IPS-11a (cell line): ENCODE results near the gene UBE2H.
"Not testable (repeated sequence)": the region's sequence is repeated elsewhere in the genome, so short reads cannot be mapped to it uniquely, and the experiment has no call there.

ENCODE experiments used
- H3K4me3 ChIP-seq: one replicate; pipeline ENCODE4 v1.5.1; 2013; ENCODE audit warnings: low read depth, low read length, control low read depth

Gene UBE2H

DNA sequence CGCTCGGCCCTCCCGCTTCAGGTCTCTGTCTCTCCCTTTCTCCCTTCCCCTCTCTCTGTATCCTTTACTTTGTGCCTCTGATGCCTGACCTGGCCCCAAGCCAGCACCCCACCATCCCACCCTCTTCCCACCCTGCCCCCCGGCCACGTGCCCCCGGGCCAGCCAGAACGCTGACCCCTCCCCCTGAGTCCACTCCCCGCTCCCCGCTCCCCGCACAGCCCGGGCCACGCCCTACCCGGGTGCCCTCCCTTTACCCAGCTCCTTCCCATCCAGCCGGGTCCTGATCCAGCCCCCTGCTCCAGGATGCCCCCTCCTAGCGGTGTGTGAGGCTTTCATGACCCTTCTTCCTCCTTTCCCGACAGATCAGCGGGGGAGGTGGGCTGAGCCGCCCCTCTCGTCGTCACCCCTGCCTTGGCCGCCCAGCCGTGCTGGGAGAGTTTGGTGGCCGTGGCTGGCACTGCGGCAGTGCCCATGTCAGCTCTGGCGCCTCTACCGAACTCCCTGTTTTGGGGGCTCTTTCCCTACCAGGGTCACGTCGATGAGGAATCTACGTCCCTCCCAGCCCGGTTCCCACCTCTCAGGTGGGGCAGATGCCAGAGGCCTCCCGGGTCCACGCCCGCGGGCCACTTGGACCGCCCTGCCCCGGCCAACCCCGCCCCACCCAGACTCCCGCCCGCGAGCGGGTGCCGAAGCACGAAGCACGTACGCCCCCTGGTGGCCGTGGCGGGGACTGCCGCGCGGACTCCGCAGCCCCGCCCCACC, 127.4 kb downstream of the UBE2H start:
- peak overlapping the region; percentile 79 for H3K4me3 ChIP-seq

DNA sequence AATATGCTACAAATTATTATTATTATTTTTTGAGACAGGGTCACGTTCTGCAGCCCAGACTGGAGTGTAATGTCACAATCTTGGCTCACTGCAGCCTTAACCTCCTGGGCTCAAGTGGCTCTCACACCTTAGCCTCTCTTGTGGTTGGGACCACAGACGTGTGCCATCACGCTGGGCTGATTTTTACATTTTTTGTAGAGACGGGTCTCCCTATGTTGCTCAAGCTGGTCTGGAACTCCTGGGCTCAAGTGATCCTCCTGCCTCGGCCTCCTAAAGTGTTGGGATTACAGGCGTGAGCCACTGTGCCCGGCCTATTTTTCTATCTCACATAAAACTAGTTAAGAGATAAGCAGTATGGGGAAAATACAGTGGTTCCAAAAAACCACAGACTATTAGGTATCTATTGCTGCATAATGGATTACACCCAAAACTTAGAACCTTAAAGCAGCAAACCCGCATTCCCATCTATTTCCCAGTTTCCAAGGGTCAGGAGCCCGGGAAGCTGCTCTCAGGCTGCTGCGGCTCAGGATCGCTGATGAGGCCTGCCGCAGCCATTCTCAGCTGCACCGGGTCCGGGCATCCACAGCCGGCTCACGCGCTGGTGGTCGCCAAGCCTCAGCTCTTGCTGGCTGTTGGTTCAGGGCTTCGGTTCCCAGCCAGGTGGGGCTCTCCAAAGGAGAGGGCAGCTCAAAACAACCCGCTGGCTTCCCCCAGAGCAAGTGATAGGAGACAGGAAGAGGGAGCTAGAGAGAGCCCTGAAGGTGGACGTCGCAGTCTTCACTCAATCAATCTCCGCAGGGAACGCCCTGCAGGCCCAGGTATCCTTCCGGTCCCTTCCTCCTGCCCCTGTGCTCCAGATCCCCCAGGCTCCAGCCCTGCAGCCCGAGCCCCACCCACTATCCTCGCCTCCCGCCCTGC, 128.2 kb downstream of the UBE2H start:
- peak overlapping the region; percentile 79 for H3K4me3 ChIP-seq

DNA sequence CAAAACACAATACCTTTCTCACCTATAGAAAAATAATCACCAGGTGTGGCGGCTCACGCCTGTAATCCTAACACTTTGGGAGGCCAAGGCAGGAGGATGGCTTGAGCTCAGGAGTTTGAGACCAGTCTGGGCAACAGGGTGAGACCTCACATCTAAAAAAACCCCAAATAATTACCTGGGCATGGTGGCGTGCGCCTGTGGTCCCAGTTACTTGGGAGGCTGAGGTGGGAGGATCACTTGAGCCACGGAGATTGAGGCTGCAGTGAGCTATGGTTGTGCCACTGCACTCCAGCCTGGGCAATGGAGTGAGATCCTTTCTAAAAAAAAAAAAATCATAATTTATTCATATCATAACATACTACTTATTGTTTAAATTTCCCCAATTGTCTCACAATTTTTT, 129.6 kb downstream of the UBE2H start:
- H3K4me3 ChIP-seq, result not testable (repeated sequence)

DNA sequence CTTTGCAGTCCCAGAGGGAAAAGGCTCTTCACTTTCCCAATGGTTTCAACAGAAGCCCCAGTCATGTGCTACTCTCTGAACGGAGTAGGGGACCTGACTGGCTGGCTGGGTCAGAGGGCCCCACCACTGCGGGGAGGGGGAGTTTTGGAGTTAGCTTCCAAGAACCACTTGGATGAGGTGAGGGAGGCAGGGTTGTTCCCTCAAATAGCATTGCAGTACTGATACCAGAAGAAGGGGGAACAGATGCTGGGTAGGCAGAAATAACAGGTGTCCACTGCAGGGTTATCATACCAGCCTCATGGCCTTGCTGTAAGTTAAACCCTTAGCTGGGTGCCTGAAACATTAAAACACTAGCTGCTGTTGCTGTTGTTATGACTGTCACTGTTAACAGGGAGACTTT, 131.3 kb downstream of the UBE2H start:
- no peak overlapping the region for H3K4me3 ChIP-seq

DNA sequence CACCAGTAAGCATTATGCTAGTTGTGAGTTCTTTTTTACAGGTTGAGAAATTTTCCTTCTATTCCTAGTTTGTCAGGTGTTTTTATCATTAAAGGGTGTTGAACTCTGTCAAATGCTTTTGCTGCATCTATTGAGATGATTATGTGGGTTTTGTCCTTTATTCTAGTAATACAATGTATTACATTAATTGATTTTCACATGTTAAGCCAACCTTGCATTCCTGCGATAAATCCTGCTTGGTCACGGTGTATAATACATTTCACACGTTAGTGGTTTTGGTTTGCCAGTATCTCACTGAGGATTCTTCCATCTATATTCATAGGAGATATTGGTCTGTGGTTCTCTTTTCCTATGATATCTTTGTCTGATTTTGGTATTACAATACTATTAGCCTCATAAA, 136.0 kb downstream of the UBE2H start:
- no peak overlapping the region for H3K4me3 ChIP-seq

DNA sequence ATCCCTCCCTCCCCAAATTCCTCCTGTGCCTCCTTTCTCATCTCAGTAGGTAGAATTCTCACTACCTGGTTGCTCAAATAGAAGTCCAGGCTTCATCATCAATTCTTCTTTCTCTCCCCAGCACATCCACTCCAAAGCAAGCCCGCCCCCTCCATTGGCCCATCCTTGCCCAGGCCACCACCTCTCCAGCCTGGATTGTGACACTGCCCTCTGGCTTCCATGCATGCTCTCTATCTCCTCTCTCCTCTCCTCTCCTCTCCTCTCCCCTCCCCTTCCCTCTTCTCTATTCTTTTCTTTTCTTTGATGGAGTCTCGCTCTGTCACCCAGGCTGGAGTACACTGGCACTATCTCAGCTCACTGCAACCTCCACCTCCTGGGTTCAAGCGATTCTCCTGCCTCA, 144.9 kb downstream of the UBE2H start:
- H3K4me3 ChIP-seq, result no peak overlapping the region

DNA sequence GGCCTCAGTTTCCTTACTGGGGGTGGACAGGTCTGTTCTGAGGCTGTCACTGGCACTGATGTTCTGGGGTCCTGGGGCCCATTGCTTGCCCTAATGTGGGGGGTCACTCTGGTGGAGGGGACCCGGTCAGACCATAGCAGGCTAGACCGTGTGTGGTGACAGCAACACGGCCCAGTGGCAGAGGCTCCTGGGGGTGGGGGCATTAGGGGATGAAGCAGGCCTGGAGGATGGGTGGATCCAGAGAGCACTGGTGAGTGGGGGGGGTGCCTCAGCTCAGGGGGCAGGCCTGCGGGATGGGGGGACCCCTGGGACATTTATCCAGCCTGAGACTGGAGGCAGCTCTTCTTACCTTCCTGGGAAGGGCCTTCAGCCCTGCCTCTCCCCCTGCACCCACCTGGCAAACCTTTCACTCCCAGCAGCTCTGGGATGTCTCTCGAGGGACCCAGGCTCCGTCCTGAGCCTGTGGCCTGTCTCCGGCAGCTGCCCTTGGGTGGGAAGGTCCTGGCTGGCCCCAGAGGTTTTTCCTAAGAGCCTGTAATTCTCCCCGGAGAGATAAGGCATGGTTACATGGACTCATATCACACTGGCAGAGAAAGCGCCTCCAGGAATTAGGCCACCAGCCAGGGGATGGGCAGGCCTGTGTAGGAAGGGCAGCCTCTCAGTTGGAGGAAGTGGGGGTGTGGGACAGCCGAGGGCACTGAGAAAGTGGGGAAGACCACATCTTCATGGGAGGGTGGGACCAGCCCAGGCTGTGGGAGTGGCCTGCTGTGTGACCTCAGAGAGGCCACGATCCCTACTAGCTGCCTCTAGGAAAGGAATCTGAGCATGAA, 147.7 kb downstream of the UBE2H start:
- H3K4me3 ChIP-seq, result no peak overlapping the region

DNA sequence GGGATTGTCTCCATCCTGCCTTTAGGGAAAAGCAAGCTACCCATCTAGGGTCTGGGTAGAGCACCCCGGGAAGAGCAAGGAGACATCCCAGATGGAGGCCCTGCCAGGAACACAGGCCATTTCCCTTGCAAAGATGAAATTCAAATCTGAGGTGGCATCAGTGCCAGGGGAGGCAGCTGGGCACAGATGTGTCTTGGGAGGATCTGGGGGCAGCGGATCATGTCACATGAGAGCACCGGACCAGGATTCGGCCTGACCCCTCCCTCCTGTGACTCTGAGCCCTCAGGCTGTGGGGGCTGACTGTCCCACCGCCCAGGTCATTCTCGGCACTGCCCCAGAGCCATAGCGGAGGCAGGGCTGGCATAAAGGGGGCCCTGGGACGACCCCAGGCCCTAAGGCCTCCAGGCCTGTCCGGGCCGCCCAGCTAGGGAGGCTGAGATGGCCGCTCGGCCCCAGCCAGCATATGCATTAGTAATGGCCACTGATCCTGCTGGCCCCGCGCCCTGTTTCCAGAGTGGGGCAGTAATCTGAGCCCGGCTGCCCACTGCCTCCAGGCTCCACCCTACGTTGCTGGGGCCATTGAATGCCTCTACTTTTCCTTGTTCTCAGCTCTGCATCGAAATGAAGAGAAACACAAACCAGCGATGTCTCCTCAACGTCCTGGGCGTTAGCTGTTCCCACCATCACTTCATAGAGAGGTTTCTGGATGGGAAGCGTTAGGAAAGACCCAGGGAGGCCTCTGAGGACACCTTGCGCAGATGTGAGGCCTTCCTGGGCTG, 148.5 kb downstream of the UBE2H start:
- no peak overlapping the region for H3K4me3 ChIP-seq

DNA sequence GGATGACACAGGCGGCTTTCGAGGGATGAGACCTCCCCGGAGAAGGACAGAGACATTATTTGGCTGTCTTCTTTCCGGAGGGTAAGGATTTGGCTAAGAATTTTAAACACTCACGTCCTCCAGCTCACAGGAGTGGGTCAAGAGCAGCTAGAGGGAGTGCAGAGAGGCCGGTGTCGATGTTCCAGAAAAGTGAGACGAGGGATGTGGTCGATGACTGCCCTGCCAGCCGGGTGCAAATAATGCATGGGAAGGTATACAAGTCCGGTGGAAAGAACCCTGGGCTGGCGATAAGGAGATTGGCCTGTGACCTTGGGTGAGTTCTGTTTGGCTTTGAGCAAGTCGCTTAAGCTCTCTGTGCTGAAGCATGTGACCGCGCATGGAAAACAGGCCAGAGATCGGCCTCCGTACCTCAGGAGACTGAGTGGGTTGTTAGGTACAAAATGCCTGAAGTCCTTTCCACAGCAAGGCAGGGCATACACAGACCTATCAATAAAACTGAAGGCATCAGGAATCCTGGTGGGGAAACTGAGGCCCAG, 149.1 kb downstream of the UBE2H start:
- no peak overlapping the region for H3K4me3 ChIP-seq

DNA sequence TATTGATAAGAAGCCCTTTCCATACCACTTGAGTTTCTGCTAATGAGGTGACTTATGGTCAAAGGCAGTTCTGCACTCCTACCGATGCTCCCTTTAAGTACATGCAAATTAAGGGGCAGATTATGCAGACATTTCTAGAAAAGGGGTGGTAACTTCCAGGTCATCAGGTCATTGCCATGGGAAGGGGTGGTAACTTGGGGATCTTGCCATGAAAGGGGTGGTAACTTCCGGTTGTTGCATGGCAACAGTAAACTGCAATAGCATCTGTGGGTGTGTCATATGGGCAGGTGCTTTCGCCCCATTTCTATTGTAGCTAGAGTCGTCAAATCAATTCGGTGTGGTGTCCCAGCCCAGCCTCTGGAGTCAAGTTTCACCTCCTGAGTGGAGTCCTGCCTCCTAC, 150.9 kb downstream of the UBE2H start:
- H3K4me3 ChIP-seq, result no peak overlapping the region

DNA sequence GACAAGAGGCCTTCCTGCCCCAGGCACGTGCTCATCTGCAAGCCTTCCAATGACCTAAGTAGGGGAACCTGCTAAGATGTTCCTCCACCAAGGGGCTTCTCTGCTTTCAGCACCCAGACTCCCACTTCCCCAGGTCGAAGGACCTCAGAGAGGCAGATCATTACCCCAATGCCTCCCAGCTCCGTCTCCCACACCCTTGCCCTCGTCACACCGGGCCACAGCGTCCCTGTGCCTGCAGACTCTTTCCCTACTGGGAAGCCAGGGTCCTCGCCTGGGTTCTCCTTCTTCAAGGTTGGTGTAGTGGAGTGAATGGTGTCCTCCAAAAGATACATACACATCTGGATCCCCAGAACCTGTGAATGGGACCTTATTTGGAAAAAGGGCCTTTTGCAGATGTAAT, 151.9 kb downstream of the UBE2H start:
- no peak overlapping the region for H3K4me3 ChIP-seq

DNA sequence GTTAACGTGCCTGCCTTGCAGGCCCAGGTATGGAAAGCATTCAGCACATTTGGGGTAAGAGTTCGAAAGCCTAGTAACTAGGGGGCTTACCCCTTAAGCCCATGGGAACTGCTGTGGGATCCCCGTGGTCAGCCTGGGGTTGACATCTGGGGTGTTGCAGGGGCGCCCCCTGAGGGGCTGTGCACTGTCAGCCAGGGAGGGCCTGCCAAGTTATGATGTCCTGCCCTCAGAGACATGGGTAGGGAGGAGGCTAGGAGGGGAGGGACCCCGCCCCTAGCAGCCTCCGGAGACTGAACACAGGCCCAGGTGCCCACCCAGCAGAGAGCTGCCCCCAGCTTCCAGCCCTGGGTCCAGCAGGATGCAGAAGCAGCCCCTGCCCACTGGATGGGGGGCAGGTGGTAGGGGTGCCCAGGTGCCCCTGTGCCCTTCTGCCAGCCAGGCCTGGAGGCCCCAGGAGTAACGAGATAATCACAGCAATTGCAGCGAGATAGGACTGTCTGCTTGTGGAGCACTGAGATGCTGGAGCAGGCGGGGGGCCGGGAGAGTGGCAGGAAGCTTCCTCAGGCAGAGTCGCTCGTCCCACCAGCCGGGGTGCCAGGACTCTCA, 153.3 kb downstream of the UBE2H start:
- no peak overlapping the region for H3K4me3 ChIP-seq

DNA sequence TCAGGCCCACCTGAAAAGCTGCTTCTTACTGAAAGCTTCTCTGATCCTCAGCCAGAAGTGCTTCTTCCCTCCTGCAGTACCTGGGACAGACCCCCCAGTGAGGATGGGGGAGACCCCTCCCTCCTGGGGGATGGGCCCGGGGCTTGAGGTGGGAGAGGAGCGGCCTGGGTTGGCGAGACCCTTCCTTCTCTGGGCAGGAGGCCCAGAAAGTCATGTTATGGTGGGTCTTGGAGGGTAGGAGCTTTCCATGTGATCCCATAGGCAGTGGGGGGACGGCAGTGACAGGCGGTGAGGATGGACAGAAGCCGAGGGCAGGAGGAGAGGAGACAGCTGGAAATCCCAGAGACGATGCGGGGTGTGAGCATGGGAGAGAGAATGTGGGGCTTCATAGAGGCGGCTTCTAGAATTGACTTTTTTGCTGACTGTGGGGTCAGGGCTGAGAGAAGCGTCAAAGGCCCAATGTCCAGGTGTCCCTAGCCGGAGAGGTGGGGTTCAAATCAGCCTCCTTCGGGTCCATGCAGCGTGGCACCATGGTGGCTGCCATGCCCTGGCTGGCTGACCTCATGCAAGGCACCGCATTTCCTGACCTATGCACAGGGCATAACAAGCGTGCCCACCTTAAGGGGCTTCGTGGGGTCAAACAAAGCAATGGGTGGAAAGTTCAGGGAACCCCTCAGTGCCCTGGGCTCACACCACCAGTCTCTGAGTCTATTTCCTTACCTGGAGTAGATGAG, 154.0 kb downstream of the UBE2H start:
- no peak overlapping the region for H3K4me3 ChIP-seq

DNA sequence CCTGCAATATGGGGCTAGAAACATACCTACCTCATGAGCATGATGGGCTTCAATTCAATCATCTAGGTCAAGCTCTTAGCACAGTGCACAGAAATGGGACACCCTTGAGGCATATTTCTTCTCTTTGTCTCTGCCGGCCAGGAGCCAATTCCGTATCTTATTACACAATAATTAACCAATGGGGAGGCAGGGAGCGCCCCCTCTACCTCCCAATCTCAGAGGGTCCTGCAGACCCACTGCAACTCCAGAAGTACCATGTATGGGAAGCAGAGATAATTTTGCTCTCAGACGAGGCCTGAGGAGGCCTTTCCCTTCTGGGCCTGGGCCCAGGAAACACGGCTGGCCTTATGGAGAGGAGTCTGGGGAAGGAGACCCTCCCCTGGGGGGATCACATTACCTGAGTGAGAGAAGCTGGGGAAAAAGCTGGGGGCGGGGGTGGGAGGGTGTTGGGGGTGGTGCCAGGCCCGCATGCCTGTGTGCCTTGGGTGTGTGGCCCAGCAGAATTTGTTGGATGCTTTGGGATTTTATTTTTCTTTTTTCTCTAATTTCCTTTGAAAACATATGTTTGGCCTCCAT, 155.5 kb downstream of the UBE2H start:
- H3K4me3 ChIP-seq, result no peak overlapping the region

DNA sequence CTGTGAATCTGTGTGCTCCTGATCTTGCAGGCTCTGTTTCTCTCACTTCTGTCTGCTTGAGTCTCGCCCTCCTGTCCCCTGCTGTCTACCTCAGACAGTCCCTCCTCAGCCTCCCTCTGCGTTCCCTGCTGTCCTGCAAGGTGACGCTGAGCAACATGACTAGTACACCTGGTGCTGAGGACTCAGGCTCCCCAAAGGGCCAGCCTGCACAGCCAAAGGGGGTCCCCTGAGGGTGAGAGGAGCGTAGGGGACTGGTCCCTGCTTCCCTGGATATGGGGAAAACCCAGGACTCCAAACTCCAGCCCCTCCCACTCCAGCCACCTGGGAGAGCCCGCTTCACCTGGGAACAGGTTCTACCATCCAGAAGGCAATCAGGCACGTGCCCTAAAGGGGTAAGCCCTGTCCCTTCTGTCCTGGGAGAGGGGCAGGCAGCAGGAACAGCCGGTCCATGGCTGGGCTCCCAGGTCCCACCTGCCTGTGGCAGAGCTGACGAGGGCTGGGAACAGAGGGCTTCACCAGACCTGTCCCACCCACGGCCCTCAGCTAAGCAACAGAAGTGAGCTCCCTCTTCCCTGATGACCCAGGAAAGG, 156.5 kb downstream of the UBE2H start:
- H3K4me3 ChIP-seq, result no peak overlapping the region

DNA sequence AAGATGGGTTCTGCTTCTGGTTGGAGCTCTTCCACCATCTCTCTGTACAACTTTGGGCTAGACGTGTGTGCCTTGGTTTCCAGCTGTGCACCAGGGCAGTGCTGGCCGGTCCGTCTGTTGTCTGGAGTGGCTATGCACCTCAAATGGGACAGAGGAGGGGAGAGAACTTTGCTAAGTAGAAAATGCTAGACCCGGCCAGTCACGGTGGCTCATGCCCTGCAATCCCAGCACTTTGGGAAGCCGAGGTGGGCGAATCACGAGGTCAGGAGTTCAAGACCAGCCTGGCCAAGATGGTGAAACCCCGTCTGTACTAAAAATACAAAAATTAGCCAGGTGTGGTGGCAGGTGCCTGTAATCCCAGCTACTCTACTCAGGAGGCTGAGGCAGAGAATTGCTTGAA, 158.3 kb downstream of the UBE2H start:
- not testable (repeated sequence) for H3K4me3 ChIP-seq

DNA sequence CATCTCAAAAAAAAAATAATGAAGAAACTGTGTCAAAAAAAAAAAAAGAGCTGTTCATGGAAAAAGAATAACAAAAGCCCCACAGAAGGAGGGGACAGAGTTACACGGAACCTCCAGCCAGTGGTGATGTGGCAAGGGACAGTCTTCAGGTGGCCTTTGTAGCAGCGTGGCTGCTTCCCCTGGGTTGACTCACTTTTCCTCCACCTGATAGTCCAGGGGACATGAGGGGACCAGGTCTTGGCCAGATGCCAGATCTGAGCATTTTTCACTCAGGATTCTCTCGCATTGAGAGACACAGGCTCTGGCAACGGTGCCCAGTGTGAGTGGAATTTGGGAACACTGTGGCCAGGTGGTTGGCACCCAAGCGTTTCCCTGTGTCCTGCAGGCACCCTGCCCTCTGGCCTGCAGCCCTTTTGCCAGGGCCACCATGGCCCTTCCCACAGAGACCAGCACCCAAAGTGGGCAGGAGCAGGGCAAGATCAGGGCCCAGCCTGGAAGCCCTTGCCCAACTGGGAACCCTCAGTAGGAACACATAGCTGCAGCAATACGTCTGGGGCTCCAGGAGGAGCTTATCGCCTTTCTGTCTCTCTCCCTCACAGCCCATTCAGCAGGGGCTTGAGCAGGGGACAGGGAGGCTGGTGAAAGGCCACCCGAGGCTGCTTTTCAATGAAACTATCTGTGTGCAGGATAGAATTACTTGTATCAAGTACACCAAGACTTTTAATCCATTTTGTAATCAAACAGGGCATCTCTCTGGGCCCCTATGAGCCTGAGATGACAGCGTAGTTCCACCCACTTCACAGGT, 159.1 kb downstream of the UBE2H start:
- H3K4me3 ChIP-seq, result no peak overlapping the region

DNA sequence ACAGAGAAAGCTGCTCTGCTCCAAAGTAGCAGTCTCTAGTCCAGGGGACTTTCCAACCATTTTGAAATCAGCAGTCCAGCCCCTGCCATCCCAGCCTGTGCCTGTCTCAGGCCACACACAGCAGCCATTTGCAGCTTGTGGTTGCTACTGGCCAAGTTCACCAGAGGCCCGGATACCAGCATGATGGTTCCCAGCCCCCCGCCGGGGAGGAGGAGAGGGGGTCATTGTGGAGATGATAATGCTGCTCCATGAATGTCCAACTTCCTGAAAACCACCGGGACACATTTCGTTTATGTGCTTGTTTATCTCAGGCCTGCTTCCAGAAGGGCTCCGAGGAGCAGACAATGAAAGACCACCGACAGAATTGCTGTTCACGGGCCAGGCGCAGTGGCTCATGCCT, 160.0 kb downstream of the UBE2H start:
- no peak overlapping the region for H3K4me3 ChIP-seq
